CD4-positive, alpha-beta T cell treated with Interferon gamma for 1 hour (primary cell): Measurements from ENCODE around the gene SMIM1.
A peak's percentile ranks its signal among the peaks of the same experiment; 100 is the strongest.
"Not testable (repeated sequence)": the region's sequence is repeated elsewhere in the genome, so short reads cannot be mapped to it uniquely, and the experiment has no call there.

Source experiments
- DNase-seq: peaks from one replicate; pipeline ENCODE4 v3.0.0-alpha.2; 2020

SMIM1 gene

DNA sequence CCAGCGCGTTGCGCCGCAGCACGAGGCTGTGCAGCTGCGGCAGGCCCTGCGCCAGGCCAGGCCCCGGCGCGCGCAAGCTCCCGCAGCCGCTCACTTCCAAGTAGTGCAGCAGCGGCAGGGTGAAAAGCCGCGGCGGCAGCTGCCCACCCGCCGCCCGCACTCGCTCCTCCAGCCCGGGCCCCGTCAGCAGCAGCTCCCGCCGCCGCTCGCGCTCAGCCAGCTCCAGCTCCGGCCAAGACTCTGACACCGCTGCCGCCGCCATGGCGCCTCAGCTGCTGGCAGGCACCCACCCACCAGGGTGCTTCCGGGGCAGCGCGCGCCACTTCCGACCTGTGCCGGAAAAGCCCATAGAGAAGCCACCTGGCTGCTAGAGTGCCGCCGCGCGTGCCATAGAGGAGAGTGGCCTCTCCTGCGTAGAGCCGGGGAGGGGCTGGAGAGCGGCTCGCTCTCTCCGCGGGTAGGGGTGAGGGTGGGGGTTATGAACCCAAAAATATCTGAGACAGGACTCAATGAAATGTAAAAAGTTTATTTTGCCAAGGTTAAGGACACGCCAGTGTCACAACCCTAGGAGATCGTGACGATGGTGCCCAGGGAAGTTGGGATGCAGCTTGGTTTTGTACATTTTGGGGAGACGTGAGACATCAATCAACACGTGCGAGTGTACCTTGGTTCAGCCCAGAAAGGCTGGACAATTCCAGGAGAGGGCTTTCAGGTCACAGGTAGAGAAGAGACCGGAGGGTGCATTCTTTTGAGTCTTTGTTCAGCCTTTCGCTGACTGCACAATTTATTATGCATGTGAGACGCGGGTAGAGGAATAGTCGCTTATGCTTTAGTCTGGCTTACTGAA is 23.9 kb downstream of the SMIM1 start, which contains the start of gene LRRC47:
TSS of gene LRRC47 (minus strand) at position 284 of the 847 bp plus-strand sequence. CDS start at position 262, 22 bp downstream.
- peak; percentile 92 for DNase-seq

DNA sequence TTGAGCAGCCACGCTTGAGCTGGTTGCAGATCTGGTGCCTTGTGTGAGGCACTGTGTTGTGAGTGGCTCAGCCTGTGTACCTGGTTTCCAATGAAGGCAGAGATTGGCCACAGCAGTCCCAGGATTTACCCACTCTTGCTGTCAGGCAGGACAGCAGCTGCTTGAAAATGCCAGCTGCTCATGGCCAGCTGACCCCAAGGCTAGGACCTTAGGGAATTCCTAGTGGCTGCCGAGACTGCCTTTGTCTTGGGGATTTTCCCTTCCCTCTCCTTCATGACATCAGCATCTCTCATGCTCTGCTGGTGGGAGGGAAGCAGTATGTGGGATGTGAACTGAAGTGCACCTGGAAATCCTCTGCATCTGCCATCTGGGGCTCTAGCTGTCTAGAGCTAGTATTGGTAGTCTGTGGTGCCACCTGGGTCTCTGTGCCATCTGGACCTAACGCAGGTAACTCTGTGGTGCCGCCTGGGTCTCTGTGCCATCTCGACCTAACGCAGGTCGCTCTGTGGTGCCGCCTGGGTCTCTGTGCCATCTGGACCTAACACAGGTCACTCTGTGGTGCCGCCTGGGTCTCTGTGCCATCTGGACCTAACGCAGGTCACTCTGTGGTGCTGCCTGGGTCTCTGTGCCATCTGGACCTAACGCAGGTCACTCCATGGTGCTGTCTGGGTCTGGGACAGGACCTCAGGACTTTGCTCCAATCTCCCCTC is 27.6 kb downstream of the SMIM1 start:
- DNase-seq, result no peak

DNA sequence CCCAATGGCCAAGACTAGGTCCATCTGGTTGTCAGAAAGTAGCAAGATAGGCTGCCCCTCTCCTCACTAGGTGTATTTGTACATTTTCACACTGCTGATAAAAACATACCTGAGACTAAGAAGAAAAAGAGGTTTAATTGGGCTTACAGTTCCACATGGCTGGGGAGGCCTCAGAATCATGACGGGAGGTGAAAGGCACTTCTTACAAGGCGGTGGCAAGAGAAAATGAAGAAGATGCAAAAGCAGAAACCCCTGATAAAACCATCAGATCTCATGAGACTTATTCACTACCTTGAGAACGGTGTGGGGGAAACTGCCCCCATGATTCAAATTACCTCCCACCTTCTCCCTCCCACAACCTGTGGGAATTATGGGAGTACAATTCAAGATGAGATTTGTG is 28.2 kb downstream of the SMIM1 start:
- DNase-seq, result not testable (repeated sequence)

DNA sequence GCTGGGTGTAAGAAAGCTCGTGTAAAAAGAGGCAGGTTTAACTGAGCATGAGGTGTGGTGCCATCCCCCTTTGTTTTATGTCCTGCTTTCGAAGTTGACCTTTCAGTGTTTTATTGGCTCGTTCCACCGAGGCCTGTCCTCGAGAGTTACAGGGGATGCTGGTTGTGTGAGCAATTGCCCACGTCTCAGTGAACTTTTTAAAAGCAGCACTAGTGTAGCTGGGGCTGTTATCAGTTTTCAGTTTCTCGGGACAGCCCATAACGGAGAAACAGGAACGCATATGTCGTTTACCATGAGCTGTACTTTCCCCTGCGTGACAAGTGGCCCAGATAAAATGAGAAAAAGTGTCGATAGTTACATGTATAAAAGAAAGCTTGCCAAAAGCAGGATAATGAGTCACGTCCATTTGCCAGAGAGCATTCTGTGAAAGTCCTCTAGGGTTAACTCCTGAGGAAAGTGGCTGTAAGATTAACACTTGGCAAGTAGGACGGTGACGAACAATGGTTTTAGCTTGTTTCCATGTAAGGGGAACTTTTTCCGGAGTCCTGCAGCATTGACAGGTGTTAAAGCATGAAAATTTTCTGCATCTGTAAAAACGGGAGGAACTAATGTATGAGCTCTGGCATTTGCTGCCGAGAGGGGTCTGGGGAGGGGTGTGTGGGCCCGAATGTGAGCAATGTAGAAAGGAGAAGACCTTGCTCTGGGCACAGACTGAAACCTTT is 31.5 kb downstream of the SMIM1 start:
- no peak for DNase-seq

DNA sequence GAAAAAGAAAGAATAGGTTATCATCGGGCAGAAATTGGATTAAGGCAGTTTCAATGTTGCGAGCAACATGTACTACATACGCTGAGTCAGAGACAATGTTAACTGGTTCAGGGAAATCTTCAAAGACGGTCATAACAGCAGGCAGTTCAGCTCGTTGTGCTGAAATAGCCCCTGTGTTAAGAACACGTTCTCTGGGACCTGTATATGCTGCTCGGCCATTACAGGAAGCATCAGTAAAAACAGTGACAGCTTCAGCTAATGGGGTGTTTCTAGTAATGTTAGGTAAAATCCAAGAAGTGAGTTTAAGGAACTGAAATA is 32.0 kb downstream of the SMIM1 start:
- DNase-seq, result not testable (repeated sequence)

DNA sequence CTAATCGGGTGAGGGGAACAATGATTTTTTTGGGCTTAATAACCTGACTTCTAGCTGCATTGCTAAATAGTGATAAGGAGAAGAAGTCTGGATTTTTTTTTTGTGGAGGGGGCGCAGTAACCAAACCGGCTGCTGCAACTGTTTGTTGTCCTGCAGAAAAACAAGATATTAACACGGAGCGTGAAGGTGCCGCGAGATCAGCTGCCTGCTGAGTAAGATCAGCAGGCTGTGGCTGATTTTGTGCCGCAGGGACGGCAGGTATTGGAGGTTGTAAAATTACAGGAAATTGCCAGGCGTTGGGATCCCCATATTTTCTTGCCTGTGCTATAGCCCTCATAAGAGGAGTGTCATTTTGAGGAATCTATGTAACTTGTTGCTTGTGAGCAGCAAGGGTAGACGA is 32.5 kb downstream of the SMIM1 start:
- no peak for DNase-seq

DNA sequence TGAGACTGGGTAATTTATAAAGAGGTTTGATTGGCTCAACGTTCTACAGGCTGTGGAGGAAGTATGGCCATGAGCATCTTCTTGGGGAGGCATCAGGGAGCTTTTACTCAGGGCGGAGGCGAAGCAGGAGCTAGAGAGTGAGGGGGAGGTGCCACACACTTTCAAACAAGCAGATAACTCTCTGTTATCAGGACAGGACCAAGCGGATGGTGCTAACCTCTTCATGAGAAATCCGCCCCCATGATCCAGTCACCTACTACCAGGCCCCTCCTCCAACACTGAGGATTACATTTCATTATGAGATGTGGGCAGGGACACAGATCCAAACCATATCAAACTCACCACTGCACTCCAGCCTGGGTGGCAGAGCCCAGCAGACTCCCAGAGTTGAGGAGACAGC is 35.2 kb downstream of the SMIM1 start:
- DNase-seq, result no peak

DNA sequence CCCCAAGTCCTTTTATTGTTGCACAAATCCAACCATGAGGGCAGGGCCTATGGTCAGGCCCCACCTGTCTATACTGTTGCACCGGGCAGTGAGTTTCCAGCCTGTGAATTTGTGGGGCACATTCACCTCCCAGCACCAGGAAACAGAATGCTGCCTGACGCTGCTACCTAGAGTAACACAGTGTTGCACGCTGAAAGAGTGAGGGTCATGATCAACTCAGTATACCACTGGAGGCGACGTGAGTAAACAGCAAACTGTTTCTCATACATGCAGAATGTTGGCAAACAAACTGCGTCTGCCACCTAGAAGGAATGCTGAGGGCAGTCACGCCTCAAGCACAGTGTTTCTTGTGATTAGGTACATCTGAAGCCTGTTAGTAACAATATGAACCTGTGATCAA is 37.1 kb downstream of the SMIM1 start:
- DNase-seq, result no peak

DNA sequence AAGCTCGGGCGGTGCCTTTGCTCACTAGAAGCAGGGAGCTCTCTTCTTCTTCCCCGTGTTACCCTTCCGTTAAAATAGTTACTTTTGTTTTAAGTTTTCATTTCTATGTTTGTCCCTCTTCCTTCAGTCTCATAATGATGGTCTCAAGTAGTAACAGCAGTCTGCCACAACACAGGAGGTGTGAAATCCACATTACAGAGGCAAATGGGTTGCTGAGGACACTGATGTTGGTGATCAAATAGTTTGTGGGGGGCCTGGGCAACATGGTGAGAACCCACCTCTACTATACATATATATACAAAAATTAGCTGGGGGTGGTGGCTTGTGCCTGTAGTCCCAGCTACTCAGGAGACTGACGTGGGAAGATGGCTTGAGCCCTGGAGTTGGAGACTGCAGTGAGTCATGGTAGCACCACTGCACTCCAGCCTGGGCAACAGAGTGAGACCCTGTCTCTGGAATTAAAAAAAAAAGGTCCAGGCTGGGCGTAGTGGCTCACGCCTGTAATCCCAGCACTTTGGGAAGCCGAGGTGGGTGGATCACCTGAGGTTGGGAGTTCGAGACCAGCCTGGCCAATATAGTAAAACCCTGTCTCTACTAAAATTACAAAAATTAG is 37.7 kb downstream of the SMIM1 start:
- not testable (repeated sequence) for DNase-seq

DNA sequence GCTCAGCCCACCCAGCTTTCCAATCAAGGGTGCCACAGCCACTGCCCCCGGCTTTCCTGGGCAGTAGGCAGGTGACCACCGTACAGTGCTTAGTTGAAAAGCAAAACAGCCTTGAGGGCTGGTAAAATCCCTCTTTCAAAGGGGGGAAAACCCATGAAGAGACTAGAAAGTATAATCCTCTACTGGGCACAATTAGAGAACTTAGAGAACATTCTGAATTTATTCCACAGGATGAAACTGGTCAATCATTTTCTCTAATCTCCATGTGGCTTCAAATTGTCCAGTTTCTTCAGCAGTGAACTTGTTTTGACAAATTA is 39.0 kb downstream of the SMIM1 start:
- DNase-seq, result no peak

DNA sequence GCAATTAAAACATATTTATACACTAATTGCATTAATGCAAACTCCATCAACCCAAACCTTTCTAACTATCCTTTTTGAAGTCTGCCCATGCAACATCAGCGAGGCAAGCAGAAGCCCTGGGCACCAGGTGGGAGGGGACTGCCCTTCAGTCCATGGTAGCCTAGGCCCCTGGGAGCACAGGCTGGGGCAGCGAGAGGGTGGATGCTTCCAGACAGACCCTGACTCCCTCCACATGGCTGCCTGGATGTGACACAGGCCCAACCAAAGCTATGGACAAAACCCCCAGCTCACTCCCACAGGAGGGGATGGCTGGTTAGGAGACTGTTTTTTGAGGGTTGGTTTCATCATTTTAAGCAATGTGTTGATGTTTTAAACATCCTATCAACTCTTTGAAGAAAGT is 41.5 kb downstream of the SMIM1 start:
- no peak for DNase-seq

DNA sequence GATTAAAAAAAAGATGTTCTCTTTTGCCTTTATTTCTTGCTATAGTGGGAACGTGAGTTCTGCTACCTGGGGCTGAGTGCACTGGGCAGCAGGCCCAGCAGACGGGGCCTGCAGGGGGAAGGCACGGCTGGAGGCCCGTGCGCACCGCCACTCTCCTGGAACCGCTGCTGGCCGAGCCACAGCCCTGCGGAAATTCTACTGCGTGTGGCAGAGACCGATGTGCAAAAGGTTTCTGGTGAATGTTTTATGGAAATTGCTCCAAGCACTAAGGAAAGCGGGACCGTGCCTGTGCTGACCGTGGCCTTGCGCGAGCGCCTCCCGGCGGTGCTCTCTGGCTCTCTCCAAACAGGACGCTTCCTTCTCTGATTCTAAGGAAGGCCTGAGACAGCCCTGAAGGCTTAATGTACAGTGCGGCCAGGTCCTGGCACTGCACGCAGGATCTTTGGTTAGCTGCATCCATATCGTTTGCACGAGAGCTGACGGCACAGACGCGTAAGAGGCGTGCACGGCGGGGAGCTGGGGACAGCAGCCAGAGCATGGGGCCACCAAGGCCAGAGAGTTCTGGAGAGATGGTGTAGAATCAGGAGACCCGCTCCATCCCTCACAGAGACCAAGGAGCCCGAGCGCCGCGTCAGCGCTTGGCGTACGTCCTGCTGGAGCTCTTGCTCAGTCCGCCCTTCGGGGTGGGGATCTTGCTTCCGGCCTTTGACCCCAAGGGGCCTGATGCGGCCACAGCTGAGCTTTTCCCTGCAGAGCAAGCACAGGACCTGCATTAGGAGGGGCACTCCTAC is 42.4 kb downstream of the SMIM1 start:
- no peak for DNase-seq

DNA sequence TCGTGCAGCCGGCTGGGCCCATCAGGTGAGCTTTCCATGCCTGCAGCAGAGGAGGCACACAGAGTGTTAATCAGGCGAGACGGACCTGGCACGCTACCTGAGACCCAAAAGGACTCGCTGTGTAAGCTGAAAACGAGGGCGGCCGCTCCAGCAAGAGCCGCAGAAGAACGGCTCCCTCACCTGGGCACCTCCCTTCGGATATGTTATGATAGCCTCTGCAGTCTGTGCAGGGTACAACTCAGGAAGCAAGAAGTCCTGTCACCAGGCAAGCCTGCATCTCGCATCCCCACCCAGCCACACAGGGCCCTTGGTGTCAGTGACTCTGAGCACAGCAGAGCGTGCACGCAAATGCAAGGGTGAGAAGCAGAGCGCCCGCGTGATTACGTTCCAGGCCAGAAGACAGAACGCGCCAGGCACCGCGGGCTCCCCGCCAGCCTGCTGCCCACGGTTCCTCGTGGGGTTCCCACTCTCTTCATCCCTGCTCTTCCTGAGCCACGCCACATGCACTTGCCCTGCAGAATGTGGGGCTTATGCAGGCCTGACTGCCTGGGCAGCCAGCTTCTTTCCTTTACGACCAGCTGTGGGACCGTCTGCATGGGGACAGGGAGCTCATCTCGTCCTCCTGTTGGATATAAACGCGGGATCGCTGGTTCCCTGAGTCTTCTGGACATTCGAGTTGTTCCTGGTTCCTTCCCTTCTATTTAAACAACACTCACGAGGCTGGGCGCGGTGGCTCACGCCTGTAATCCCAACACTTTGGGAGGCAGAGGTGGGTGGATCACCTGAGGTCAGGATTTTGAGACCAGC is 44.0 kb downstream of the SMIM1 start:
- DNase-seq, result no peak

DNA sequence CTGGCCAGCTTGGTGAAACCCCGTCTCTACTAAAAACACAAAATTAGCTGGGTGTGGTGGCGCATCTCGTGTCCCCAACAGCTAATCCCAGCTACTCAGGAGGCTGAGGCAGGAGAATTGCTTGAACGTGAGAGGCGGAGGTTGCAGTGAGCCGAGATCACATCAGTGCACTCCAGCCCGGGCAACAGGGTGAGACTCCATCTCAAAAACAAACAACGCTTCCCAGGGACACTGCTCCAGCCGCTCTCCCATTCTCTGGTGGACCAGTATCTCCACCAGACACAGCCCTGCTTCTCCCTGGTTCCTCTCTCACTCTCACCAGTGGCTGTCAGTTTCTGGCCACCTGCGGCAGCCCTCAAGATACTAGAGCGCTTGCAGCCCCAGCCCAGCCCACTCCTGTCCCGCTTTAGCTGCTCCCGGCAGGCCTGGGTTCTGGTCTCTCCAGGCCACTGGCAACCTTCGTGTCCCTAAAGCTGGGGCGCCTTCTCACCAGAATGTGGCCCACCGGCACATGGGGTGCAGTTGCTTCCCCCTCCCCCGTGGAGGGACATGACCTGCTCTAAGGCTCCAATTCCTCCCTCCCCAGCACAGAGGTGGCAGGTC is 44.7 kb downstream of the SMIM1 start:
- DNase-seq, result no peak

DNA sequence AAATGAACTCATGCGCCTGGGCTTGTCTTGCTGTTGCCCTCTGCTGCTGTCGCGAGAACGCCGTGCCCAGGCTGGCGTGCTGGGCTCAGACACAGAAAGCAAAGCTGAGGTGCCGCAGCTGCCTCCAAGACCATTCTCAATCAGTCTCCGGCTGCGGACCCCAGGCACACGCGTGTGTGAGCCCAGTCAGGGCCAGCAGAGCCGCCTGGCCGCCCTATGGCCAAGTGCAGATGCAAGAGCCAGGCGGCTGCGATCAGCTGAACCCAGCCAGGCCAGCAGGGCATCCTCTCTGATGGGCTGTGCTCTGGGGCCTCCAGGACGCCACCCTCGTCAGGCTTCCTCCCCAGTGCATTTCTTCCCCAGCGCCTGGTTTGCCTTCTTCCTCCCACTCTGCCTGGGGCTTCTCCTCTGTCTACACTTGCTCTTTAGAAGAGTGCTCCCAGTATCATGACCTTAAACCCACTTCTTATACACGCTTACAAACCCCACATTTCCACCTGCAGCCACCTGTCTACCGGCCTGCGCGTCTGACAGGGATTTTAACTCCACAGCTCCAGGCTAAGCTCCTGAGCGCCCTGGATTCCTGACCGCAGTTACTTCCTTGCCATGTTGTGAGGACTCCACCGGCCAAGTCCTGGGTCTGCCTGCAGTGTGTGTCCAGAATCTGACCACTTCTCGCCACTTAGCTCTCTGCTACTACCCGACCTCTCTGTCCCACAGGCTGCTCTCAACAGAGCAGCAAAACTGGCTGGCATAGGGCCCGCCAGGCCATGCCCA is 45.5 kb downstream of the SMIM1 start:
- no peak for DNase-seq

DNA sequence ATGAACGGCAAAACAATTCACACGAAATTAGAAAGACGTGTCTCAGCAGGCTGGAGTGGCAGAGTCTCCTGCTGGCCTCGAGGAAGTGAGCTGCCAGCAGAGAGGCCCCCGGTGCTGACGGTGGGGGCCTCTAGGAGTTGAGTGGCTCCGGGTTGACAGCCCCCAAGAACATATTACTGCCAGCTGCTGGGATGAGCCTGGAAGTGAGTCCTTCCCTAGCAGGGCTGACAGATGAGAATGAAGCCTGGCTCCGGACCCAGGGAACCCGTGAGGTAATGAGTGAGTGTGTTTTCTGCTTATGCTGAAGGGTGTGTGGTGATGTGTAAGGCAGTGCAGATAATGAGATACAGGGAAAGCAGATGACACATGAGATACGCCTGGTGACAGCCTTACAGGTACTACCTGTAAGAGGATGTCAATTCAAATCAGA is 47.2 kb downstream of the SMIM1 start:
- DNase-seq, result no peak

DNA sequence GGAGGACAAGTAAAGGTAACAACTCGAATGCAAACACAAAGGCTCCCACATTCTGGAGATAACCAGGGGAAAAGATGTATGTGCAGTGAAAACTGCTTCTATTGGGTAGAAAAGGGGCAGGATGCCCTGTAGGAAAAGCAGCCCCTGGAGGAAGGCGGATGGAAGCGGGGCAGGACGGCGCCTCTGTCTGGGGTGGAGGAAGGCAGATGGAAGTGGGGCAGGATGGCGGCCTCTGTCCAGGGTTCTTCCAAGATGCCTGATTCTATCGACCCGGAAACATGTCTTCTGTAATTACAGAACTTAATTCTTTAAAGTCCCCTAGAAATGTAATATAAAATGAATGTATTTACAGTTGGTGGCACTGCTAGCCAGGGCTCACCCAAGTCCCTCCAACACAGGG is 47.8 kb downstream of the SMIM1 start:
- DNase-seq, result no peak

DNA sequence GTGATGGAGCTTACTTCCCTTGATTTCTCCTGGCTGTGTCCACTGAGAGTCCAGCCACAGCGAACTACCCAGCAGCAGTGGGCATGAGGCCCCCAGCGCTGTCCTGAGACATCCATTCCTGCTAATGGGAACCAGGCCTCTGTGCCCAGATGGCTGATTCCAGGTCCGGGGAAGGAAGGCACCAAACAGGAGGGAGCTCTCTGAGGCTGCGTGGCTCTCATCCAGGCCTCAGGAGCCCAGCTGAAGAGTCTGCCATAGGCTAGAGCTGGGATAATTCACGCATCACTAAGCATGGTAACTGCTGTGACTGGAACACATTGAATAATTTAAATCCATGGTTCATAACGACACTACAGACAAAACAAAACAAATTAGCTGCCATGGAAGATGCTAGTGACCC is 48.5 kb downstream of the SMIM1 start:
- DNase-seq, result no peak

DNA sequence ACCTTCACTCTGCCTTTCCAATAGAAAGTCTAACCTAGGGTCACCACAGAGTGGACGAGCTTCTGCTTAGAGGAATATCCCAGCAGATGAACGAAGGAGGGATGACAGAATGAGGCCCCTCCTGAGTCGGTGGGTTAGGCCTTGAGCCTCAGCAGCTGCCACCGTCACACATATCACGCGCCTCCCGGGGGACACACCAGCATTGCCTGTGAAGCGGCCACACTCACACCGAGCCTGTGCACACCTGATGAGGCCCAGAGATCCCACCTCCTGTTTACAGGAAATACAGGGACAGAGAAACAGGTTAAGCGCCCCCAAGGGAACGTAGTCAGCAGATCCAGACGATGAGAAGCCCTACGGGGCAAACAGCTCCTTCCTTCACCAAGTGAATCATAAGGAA is 48.9 kb downstream of the SMIM1 start:
- no peak for DNase-seq

DNA sequence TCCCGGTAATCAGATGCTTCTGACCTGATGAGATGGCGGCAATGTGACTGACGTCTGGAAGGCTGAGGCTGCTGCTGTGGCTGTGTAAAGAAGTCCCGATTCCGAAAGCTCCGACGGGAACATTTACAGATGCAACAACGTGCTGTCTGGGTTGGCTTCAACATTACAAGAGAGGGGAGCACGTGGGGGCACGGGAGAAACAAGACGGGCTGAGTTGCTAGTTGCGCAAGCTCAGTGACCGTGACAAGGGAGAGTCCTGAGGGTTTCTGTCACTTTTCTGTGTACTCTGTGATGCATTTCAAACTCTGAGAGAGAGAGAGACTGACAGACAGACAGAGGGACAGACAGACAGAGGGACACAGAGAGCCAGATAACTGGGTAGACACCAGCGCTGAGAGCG is 49.4 kb downstream of the SMIM1 start:
- DNase-seq, result no peak

DNA sequence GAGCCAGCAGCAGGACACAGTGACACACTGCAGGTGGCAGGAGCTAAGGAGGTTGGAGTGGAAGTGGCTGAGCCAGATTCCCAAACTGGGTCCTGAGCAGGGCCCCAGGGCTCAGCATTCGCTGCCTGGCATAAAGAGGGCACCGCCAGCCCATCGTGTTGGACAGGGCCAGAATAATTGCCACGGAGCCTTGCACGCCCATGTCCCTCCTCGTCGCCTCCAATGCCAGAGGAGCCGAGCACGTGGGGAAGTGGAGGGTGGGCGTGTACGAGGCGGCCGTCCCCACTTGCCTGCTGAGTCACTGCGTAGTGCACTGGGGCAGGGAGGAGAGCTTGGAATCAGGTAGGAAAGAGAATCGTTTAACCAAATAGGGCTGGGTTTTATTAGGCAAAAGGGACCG is 49.9 kb downstream of the SMIM1 start:
- DNase-seq, result no peak
